Psoas muscle (tissue), 8 donors: ENCODE data around the gene SLBP. TPM values are rescaled to one million over a fixed set of nuclear protein-coding genes. Genes with fewer than 3 reads are reported as not detected.

ENCODE experiments used
- ATAC-seq, 4 donors: fragments of 200-7000 bp; cut with Tn5 transposase; one replicate each; pipeline ENCODE4 v1.9.1; 2020; ENCODE audit warnings: moderate library complexity in 3 of 4, mild to moderate bottlenecking in 2 of 4
- DNase-seq, 2 donors: peaks; one replicate each; pipeline ENCODE4 v3.0.0-alpha.2; 2020
- H3K27ac ChIP-seq: fragments of 200-600 bp; one replicate; pipeline ENCODE4 v1.8.0; 2022
- H3K27me3 ChIP-seq, 3 donors: fragments of 200-600 bp in 1 of 3; one replicate each; pipeline versions ENCODE4 v1.6.1 to v1.8.0; 2013 to 2022; ENCODE audit warnings: low read length in 2 of 3, mild to moderate bottlenecking in 2 of 3, moderate library complexity in 1 of 3; ENCODE audit not compliant: insufficient read depth in 3 of 3
- H3K36me3 ChIP-seq, 2 donors: fragments of 200-600 bp in 1 of 2; one replicate each; pipeline versions ENCODE4 v1.6.1 to v1.8.0; 2013 to 2022; ENCODE audit warnings: low read depth in 1 of 2, mild to moderate bottlenecking in 1 of 2, moderate library complexity in 1 of 2; ENCODE audit not compliant: insufficient read depth in 1 of 2
- H3K4me1 ChIP-seq: fragments of 200-600 bp; one replicate; pipeline ENCODE4 v1.8.0; 2022
- H3K4me3 ChIP-seq: fragments of 200-600 bp; one replicate; pipeline ENCODE4 v1.8.0; 2022; ENCODE audit warnings: mild to moderate bottlenecking
- H3K9me3 ChIP-seq: fragments of 200-600 bp; one replicate; pipeline ENCODE4 v1.8.0; 2022
- CTCF ChIP-seq: fragments of 200-600 bp; IDR thresholded peaks from one replicate; pipeline ENCODE4 v1.8.0; 2022; ENCODE audit warnings: antibody characterized with exemption
- WGBS, 3 donors: extraction: QIAGEN DNeasy Blood & Tissue Kit; methylation state at CpG; one replicate each; pipeline versions ENCODE4 v1.1.6 to v1.1.7; 2013; 5-methylcytosine and 5-hydroxymethylcytosine counted together
- intact Hi-C, 2 donors: fragments of 100-400 bp; cut with DNase I; formaldehyde crosslinking; loops; one replicate each; pipeline versions ENCODE4 v1.11.0 to v1.14.2; 2022
- polyA plus RNA-seq, 3 donors: library from polyadenylated mRNA; stranded (reverse); fragments of 200-250 nt; gene quantifications; one replicate each; pipeline ENCODE4 v1.2.3, GENCODE V29; 2013
- total RNA-seq, 4 donors: library from RNA; stranded (reverse); fragmentation: NEBNext Ultra II Directional in 2 of 4; extraction: Animal tissue kit (Norgen Biotek cat#: 25700) in 2 of 4; gene quantifications; one replicate each; pipeline versions ENCODE4 v1.2.1 to v1.2.4, GENCODE V29; 2021 to 2023
- donor health status: healthy with polysubstance abuse.
- donor health status: DM: no; HTN: no; CAD: no; lungs with moderate emphysema.
- donor health status: Bipolar disorder and iron deficiency.
- donor health status: healthy.
- donor health status: DM: yes; HTN: yes; CAD: no.
- donor health status: DM: no; HTN: no; CAD: no.
- donor health status: DM: no; HTN: no; CAD: no.
- donor health status: DM: yes; HTN: yes; CAD: no.

SLBP gene
- total and polyA plus RNA-seq, 7 donors: 15.4 to 18.8 (median 16.3) TPM

GRCh38 chr4:1739358-1739757, 27.2 kb upstream of the SLBP start:
- DNase-seq: no peak
- H3K27me3 ChIP-seq: no peaks in the 10 kb centered on the region
- no peak for ATAC-seq
- no peak overlapping the region for H3K4me3 ChIP-seq
- peaks cover 4% of the 10 kb centered on the region for H3K9me3 ChIP-seq
- H3K27ac ChIP-seq: no peak overlapping the region
- H3K36me3 ChIP-seq: peaks cover 7 to 56% of the 10 kb centered on the region in 2 donors
- intact Hi-C loops: no loop called here
- TF ChIP-seq CTCF: no peak
- WGBS, 3 donors: 85 to 90% (median 89%) methylated on average over 8 to 9 of the region's 9 CpGs
- H3K4me1 ChIP-seq: no peaks in the 10 kb centered on the region

- 97 to 99% (median 98%) methylated on average over 4 of the region's 4 CpGs for WGBS, 3 donors
- no peak for TF ChIP-seq CTCF
- DNase-seq (no peak), ATAC-seq (no peak)
- no peak overlapping the region for H3K27ac ChIP-seq
- H3K4me1 ChIP-seq: no peaks in the 10 kb centered on the region
- peaks cover 4% of the 10 kb centered on the region for H3K9me3 ChIP-seq
- intact Hi-C loops: no loop called here
- H3K27me3 ChIP-seq: no peaks in the 10 kb centered on the region
- no peak overlapping the region for H3K4me3 ChIP-seq
- peaks cover 7 to 63% of the 10 kb centered on the region in 2 donors for H3K36me3 ChIP-seq
Observed at GRCh38 chr4:1738410-1738809, 26.3 kb upstream of the SLBP start.

GRCh38 chr4:1737666-1738065, 25.5 kb upstream of the SLBP start:
- Histone ChIP-seq H3K27me3 (no peaks in the 10 kb centered on the region), H3K4me1 (no peaks in the 10 kb centered on the region), H3K27ac (no peak overlapping the region), H3K36me3 (peaks cover 8 to 71% of the 10 kb centered on the region in 2 donors), H3K4me3 (no peak overlapping the region), H3K9me3 (peaks cover 4% of the 10 kb centered on the region)
- TF ChIP-seq CTCF: no peak
- intact Hi-C loops: no loop called here
- WGBS, 3 donors: 97 to 99% (median 98%) methylated on average over 13 to 15 of the region's 15 CpGs
- no peak for ATAC-seq
- DNase-seq: no peak

- intact Hi-C loops: no loop called here
- no peak for TF ChIP-seq CTCF
- peaks cover 11 to 75% of the 10 kb centered on the region in 2 donors for H3K36me3 ChIP-seq
- H3K9me3 ChIP-seq: peaks cover 4% of the 10 kb centered on the region
- ATAC-seq (no peak), DNase-seq (no peak)
- H3K27ac ChIP-seq: no peak overlapping the region
- no peaks in the 10 kb centered on the region for H3K4me1 ChIP-seq
- H3K4me3 ChIP-seq: no peak overlapping the region
- no peaks in the 10 kb centered on the region for H3K27me3 ChIP-seq
- WGBS, 3 donors: 91 to 97% (median 95%) methylated on average over 13 of the region's 13 CpGs
Observed at GRCh38 chr4:1736812-1737211, 24.7 kb upstream of the SLBP start.

- peaks cover 4% of the 10 kb centered on the region for H3K9me3 ChIP-seq
- no peak for DNase-seq
Observed at GRCh38 chr4:1735215-1735614, 23.1 kb upstream of the SLBP start.

More at GRCh38 chr4:1735215-1735614, 23.1 kb upstream of the SLBP start:
- TF ChIP-seq CTCF: no peak
- Histone ChIP-seq H3K27ac (no peak overlapping the region), H3K27me3 (no peaks in the 10 kb centered on the region), H3K4me1 (no peaks in the 10 kb centered on the region), H3K36me3 (peaks cover 7 to 72% of the 10 kb centered on the region in 2 donors), H3K4me3 (no peak overlapping the region)
- no peak for ATAC-seq
- intact Hi-C loops: no loop called here
- 91 to 95% (median 94%) methylated on average over 20 of the region's 20 CpGs for WGBS, 3 donors
